Neural progenitor cell (in vitro differentiated cells): ENCODE data around the gene SLC16A4.

ENCODE experiments used
- CTCF ChIP-seq: fragments of 200-600 bp; sonication (generic); IDR thresholded peaks from 2 replicates; pipeline ENCODE4 v1.5.1; 2017; ENCODE audit warnings: antibody characterized with exemption, mild to moderate bottlenecking
- EZH2 ChIP-seq: fragments of 200-600 bp; sonication (generic); IDR thresholded peaks from 2 replicates; pipeline ENCODE4 v1.6.1; 2017; ENCODE audit warnings: antibody characterized with exemption, mild to moderate bottlenecking, moderate library complexity

DNA sequence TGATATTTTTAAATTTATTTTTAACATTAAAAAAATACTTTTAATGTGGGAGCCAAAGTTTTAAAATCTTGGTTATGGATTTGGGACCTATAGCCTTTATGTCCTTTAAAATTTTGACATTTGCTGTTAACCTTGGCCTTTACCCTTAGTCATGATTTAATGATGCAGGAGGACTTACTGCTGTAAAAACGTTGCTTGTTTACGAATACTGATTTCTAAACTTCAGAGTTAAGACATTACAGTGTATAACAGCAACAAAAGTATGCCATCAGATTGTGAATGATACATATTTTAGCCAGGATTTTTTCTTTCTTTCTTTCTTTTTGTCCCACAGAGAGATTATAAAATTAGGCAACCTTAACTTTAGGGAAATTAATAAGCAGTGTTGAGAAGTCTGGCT is 42.8 kb downstream of the SLC16A4 start:
- TF ChIP-seq CTCF (no peak), EZH2 (no peak)
